A549 (cell line): ENCODE measurements around the gene RHBDD2.

Source experiments
- CEBPB ChIP-seq, 2 experiments: fragments of >200 bp in 1 of 2; sonication (Bioruptor Twin) in 1 of 2; formaldehyde crosslinking in 1 of 2; IDR thresholded peaks; 2 replicates each; pipeline ENCODE4 v1.6.1; 2012 to 2016
- CTCF ChIP-seq: fragments of >200 bp; sonication (Bioruptor Twin); formaldehyde crosslinking; IDR thresholded peaks from 3 replicates; pipeline ENCODE4 v1.5.1; 2016
- ESRRA ChIP-seq: fragments of 150-350 bp; IDR thresholded peaks from 2 replicates; pipeline ENCODE4 v1.6.1; 2014; ENCODE audit warnings: mild to moderate bottlenecking, low read length, borderline replicate concordance
- HDAC2 ChIP-seq: fragments of 200-600 bp; sonication (generic); IDR thresholded peaks from 2 replicates; pipeline ENCODE4 v1.6.1; 2016
- JUNB ChIP-seq: fragments of >200 bp; sonication (Bioruptor Twin); formaldehyde crosslinking; IDR thresholded peaks from 2 replicates; pipeline ENCODE4 v1.6.1; 2016
- POLR2AphosphoS2 ChIP-seq: conservative IDR thresholded peaks from 2 replicates; pipeline ENCODE4 v1.6.1; 2012; ENCODE audit warnings: low read length, improper control_type of control experiment, inconsistent platforms
- REST ChIP-seq: fragments of 200-600 bp; sonication (generic); IDR thresholded peaks from 2 replicates; pipeline ENCODE4 v1.6.1; 2016; ENCODE audit warnings: antibody characterized with exemption, mild to moderate bottlenecking, moderate library complexity
- ZFP36 ChIP-seq: fragments of 450-650 bp; IDR thresholded peaks from 2 replicates; pipeline ENCODE4 v1.6.1; 2014; ENCODE audit warnings: borderline replicate concordance; ENCODE audit not compliant: partially characterized antibody

- TF ChIP-seq ZFP36 (no peak), POLR2AphosphoS2 (no peak), CTCF (no peak), REST (no peak), ESRRA (no peak), HDAC2 (no peak), JUNB (no peak), CEBPB (IDR thresholded peaks at IDR 0.05) (no peak)
Observed at GRCh38 chr7:75920431-75921161, 41.8 kb downstream of the RHBDD2 start.
